HG02970 (cell line): ENCODE data around the gene PRKCE.

Source experiments
- ATAC-seq: cut with Tn5 transposase; IDR thresholded peaks from one replicate; pipeline ENCODE4 v1.9.1; 2021; ENCODE audit warnings: mild to moderate bottlenecking, moderate library complexity, moderate number of reproducible peaks; ENCODE audit not compliant: unreplicated experiment, low FRiP score

PRKCE gene

DNA sequence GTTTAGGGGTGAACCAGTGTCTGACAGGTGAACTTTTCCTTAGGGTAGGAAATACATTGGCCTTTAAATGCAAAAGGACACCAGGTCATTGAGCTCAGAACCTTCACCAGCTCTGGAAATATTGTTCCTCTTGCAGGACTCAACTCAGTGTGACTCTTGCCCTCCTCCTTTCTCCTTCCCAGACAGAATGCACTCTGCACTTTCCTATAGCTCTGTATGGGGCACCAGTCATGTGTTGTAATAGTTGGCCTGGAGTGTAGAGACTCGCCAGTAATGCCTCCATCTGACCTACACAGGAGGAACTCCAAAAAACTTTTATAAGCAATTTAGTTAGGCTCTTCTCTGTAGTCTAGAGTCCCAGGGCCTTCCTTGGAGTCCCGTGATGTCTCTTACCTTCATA, 397.2 kb downstream of the PRKCE start:
- no peak for ATAC-seq

GRCh38 chr2:46050027-46050426, 398.6 kb downstream of the PRKCE start:
- ATAC-seq, result no peak

DNA sequence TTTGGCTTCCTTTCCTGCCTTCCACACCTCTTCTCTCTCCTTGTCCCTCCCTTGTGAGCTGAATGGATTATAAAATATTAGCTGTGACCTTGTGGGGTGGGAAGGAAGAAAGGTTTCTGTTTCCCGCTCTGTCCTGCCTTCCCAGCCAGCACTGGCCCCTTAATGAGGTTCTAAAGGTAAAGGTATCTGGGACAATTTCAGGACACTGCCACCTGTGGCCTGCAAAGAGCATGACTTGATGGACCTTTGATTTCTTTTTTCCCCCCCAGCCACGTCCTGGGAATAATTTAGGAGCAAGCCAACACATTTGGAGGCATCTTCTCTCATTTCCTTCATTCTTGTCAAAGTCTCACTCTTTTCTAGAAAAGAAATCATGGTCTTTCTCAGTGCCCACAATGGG, 399.0 kb downstream of the PRKCE start:
- ATAC-seq, result no peak

GRCh38 chr2:46051085-46051484, 399.6 kb downstream of the PRKCE start:
- ATAC-seq, result no peak

- no peak for ATAC-seq
Measured at GRCh38 chr2:46053564-46053963, 402.1 kb downstream of the PRKCE start.

DNA sequence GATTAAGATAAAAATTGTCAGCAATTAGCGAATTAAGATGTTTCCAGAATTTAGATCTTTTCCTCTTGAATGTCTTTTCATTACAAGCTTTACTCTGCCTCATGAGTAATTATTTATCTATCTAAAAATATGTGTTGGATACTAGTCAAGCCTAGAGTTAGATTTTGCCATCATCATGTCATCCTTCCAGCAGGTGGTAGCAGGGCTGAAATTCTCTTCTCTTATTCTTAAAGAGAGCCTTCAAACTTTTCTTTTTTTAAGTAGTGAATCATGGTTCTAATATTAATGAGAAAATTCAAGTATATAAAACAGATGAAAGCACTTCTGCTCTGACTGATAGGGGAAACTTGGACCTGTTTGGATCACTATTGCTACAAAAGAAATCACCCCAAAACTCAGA, 405.1 kb downstream of the PRKCE start:
- ATAC-seq, result no peak

GRCh38 chr2:46058140-46058539, 406.7 kb downstream of the PRKCE start:
- no peak for ATAC-seq

DNA sequence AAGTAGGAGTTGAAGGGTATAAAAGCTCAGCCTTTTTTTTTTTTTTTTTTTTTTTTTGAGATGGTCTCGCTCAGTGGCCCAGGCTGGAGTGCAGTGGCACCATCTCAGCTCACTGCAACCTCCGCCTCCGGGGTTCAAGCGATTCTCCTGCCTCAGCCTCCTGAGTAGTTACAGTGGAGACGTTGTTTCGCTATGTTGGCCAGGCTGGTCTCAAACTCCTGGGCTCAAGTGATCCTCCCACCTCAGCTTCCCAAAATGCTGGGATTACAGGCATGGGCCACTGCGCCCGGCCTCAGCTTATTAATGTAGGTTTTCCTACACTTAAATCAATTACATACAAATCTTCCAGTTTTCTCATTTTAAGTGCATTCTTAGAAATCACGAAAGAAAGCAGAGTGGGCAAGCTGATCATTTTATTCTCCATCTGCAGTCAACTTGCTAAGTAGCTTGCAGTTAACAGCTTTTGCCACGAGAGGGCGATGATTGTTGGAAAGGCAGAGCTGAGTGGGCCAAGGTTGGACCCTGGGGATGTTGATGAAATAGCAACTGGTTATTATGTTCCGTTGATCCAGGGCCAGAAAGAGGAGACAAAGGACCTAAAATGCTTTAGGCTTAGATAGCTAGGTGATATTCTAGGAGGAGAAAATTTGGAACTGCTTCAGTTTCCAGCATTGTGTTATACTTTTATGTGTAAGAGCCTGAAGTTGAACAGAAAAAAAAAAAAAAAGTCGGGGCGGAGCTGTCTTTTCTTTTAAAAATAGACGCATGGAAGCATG, 411.4 kb downstream of the PRKCE start:
- ATAC-seq, result no peak

- no peak for ATAC-seq
Measured at GRCh38 chr2:46064396-46064795, 412.9 kb downstream of the PRKCE start.

- ATAC-seq, result no peak
Measured at GRCh38 chr2:46065152-46065551, 413.7 kb downstream of the PRKCE start.

DNA sequence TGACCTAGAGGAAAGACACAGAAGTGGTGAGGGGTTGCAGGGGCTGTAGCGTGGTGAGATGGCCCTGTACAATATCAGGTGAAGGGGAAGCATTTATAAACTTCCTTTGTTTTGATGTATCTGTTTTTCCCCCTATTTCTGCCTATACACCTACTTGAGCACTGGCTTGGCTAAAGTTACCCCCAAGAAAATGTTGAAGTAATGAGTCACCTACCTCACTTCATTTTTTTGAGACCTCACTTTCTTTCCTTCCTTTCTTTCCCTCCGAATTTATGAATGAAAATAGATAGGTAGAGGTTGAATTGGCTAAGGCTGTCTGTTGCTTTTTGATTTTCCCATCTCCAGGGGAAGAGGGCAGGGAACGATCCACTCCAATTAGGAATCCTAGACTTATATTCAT, 414.6 kb downstream of the PRKCE start:
- no peak for ATAC-seq

- no peak for ATAC-seq
Measured at GRCh38 chr2:46066601-46067000, 415.1 kb downstream of the PRKCE start.

GRCh38 chr2:46067062-46067461, 415.6 kb downstream of the PRKCE start:
- ATAC-seq, result no peak

DNA sequence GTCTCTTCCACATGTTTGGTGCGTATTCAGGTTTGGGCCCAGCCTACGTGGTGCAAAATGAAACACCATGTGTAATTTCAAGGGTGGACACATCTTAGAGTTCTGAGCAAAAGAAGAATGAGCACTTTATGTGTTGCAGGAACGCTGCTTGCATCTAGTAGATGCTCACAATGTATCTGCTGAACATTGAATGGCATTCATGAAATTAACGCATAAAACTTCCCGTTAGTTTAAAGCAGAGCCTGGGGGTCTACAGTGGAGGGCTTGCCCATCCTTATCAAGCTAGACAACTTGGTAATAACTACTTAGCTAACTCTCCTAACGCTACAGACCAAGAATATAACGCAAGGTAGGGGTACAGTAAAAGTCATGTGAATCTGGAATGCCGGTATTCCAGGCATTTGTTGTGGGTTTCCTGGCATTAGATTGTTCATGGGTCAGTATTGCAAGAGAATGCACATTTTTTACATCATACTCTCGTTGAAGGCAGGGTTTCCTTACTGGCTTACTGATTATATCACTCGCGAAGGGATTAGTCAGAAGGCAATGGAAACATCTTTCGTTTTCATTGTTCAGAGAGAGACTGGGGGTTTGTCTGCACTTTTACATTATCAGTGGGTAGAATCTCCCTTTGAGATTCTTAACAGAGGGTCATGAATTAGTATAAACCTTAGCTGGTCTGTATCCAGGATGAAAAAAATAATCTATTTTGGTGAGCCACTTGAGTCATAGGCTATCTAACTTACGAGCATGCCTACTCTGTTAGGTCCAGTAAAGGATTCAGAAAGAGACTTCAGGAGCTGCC, 416.2 kb downstream of the PRKCE start:
- ATAC-seq, result no peak

DNA sequence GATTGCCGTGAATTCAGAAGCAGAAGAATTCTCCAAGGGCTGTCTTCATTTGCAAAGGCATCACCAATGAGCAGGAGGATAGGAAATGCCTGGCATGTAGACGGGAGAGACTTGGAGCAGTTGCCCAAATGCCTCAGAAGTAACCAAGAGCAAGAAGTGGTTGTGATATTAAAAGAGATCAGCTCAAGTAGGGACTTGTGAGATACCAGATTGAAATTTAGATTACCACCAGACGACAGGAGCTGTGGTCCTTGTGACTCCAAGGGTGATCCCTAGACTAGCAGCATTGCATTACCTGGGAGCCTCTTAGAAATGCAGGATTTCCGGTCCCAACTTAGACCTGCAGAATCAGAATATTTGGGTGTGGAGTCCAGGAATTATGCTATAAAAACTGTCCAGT, 417.2 kb downstream of the PRKCE start:
- ATAC-seq, result no peak

DNA sequence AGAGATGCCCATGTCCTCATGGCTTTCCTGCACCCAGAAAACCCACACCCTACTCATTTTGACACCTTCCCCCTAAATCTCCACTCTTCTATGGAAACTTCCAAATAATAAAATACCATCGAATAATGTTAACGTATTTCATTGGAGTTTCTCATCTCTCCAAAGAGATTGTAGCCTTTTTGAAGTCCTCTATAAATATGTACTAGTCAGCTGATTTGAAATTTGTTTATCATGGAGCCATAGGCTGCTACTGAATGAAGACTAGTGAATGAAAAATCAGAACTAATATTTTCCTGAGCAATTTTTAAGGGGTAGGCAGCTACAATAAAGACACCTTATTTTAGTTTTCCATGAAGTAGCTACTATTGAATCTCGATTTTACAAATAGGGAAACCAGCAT, 419.6 kb downstream of the PRKCE start:
- ATAC-seq, result no peak

GRCh38 chr2:46072101-46072820, 420.8 kb downstream of the PRKCE start:
- no peak for ATAC-seq

DNA sequence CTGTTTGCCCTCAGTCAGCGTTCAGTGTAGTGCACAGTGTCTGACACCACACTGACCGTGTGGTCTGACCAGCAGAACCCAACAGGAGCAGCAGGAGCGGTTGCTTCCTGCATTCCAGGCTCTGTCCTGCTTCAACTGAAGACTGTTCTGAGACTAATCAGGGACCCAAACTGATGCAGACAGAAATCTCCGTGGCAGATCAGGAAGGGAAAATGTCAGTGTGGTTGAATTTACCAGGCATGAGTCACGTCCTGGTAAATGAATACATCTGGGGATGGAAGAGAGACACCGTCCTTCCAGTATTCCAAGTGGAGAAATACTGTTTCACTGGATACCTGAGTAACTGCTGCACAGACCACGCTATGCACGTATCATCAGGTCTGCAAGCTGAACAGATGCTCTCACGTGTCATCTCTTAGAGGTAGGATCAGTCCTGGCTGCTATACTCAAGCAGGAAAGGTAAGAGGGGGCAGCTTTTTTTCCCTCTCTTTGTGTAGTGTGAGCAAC, 422.1 kb downstream of the PRKCE start:
- no peak for ATAC-seq

DNA sequence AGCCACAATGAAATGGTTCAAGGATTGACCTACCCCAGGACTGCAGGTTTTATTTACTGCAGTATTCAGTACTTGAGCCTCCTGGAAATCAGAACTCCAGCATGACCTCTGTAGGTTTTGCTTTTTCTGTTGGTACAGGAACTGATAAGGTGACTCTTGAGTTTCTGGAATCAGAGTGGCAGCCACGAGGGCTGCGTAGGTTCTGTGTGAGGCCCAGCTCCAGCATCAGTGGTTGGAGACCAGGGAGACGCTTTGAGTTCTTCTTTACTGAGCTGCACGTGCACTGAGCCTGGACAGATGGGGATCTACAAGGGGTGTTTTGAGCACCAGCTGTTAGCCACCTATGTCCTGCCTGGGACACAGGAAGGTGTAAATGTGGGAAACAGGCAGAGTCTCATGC, 423.0 kb downstream of the PRKCE start:
- ATAC-seq, result no peak

- no peak for ATAC-seq
Measured at GRCh38 chr2:46075848-46076247, 424.4 kb downstream of the PRKCE start.

DNA sequence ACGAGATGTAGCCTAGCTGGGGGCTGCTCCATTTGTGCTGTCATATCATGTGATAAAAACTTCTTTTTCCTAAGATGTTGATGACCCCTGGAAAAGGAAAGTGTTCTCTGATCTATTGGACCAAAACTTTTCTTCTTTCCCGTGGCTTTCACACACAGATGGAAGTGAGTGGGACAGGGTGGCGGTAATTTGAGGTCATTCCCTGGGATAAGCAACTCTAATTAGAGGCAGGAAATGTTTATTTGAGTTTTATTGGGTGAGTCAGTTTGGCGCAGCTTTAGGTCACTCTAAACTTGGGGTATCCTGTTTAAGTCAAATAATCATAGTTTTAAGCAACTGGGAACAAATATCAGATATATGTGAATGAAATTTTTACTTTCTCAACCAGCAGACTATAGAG, 424.8 kb downstream of the PRKCE start:
- no peak for ATAC-seq
